A673 (cell line): ENCODE measurements around the gene SEMA5B. TPM values are rescaled to one million over a fixed set of nuclear protein-coding genes. Genes with fewer than 3 reads are reported as not detected.

Experiments used
- BruUV-seq: library from RNA; stranded (reverse); fragments of 400-500 nt; replicated peaks from 2 replicates; lab custom pipeline; 2021; lab: Mats Ljungman, UMichigan
- CTCF ChIA-PET: fragments of 300-600 bp; sonication (Branson Sonifier 250); formaldehyde crosslinking; loops from one replicate; lab custom pipeline; 2022; ENCODE audit warnings: antibody characterized with exemption; lab: Charles Lee
- POLR2A ChIA-PET: fragments of 300-600 bp; sonication (Branson Sonifier 250); formaldehyde crosslinking; loops from one replicate; lab custom pipeline; 2022; ENCODE audit warnings: antibody characterized with exemption; ENCODE audit not compliant: low non-redundant PET; lab: Charles Lee
- DNase-seq: peaks from one replicate; pipeline ENCODE4 v3.0.0-alpha.2; 2015; ENCODE audit warnings: low spot score
- H3K27ac ChIP-seq: fragments of 200-600 bp; sonication (generic); 2 replicates; pipeline ENCODE4 v1.5.1; 2016; ENCODE audit warnings: mixed run types, low read depth, mild to moderate bottlenecking, mixed read lengths, antibody characterized with exemption, low read length; ENCODE audit not compliant: poor library complexity, severe bottlenecking
- H3K27me3 ChIP-seq: fragments of 200-600 bp; sonication (generic); replicated peaks from 2 replicates; pipeline ENCODE4 v1.6.1; 2017; ENCODE audit warnings: mixed run types, low read depth, mild to moderate bottlenecking, mixed read lengths, antibody characterized with exemption, low read length; ENCODE audit not compliant: insufficient read depth, poor library complexity
- H3K36me3 ChIP-seq: fragments of 200-600 bp; sonication (generic); 2 replicates; pipeline ENCODE4 v1.6.1; 2016; ENCODE audit warnings: mixed run types, mild to moderate bottlenecking, mixed read lengths, antibody characterized with exemption, low read length; ENCODE audit not compliant: insufficient read depth, poor library complexity, severe bottlenecking
- H3K4me1 ChIP-seq: fragments of 200-600 bp; sonication (generic); 2 replicates; pipeline ENCODE4 v1.6.1; 2017; ENCODE audit warnings: mixed run types, mild to moderate bottlenecking, mixed read lengths, antibody characterized with exemption, low read length; ENCODE audit not compliant: insufficient read depth, poor library complexity, severe bottlenecking
- H3K4me3 ChIP-seq: fragments of 200-600 bp; sonication (generic); 2 replicates; pipeline ENCODE4 v1.5.1; 2016; ENCODE audit warnings: low read depth, mixed run types, mild to moderate bottlenecking, mixed read lengths, low read length; ENCODE audit not compliant: poor library complexity, severe bottlenecking
- H3K9me3 ChIP-seq: fragments of 200-600 bp; sonication (generic); 2 replicates; pipeline ENCODE4 v1.6.1; 2016; ENCODE audit warnings: mixed run types, low read depth, mild to moderate bottlenecking, mixed read lengths, antibody characterized with exemption, low read length; ENCODE audit not compliant: poor library complexity, severe bottlenecking
- CTCF ChIP-seq: fragments of 300-800, 200-600 bp; sonication (generic); conservative IDR thresholded peaks from 2 replicates; pipeline ENCODE4 v1.5.1; 2017; ENCODE audit warnings: low read depth, mild to moderate bottlenecking, antibody characterized with exemption, low read length, moderate library complexity, mixed read lengths
- EZH2 ChIP-seq: fragments of 200-600 bp; sonication (generic); IDR thresholded peaks from 2 replicates; pipeline ENCODE4 v1.6.1; 2017; ENCODE audit warnings: borderline replicate concordance, low read depth, mild to moderate bottlenecking, mixed read lengths, antibody characterized with exemption, low read length; ENCODE audit not compliant: poor library complexity, severe bottlenecking
- intact Hi-C: fragments of 100-400 bp; cut with micrococcal nuclease; formaldehyde crosslinking; loops from one replicate; pipeline ENCODE4 v1.10.0; 2022; ENCODE audit not compliant: unreplicated experiment
- total RNA-seq: library from RNA; stranded (reverse); gene quantifications from 2 replicates; pipeline ENCODE4 v1.2.3, GENCODE V29; 2021

Gene SEMA5B
- total RNA-seq, 1 experiment from 2014 or later: 7.6 TPM

GRCh38 chr3:122996038-122996580 lies 31.5 kb downstream of the SEMA5B start:
- BruUV-seq: no TSS peak
- no peak overlapping the region for H3K4me3 ChIP-seq
- ChIA-PET CTCF (no interaction called here), POLR2A (no interaction called here)
- no peak overlapping the region for H3K27ac ChIP-seq
- peaks cover 78% of the 10 kb centered on the region for H3K27me3 ChIP-seq
- H3K9me3 ChIP-seq: no peaks in the 10 kb centered on the region
- DNase-seq: no peak
- TF ChIP-seq EZH2: no peak
- no peak for TF ChIP-seq CTCF
- H3K4me1 ChIP-seq: no peaks in the 10 kb centered on the region
- no peaks in the 10 kb centered on the region for H3K36me3 ChIP-seq
- intact Hi-C loops: no loop called here

DNA sequence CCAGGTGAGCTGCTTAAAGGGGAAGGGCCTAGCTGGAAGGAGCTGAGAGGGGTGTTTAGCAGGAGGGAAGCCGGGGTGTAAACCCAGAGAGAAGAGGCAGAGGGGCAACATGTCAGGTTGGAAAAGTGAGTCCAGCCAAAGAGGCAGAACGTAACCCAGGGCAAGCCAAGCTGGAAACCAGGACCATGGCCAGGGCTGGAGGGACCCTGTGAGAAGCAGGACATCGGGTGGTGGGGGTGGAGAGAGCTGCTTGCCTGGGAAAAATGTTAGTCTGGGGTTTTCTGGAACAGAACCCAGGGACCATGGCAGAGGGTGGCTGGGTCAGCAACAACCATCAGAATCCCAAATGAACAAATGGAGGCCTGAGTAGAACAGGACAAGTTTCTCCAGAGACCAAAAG lies 32.6 kb downstream of the SEMA5B start:
- BruUV-seq: no TSS peak
- Histone ChIP-seq H3K4me1 (no peaks in the 10 kb centered on the region), H3K36me3 (no peaks in the 10 kb centered on the region), H3K4me3 (no peak overlapping the region), H3K27me3 (peaks cover 85% of the 10 kb centered on the region), H3K27ac (no peak overlapping the region), H3K9me3 (no peaks in the 10 kb centered on the region)
- CTCF ChIA-PET: no interaction called here
- POLR2A ChIA-PET: no interaction called here
- intact Hi-C loops: no loop called here
- no peak for DNase-seq
- no peak for TF ChIP-seq EZH2
- TF ChIP-seq CTCF: no peak

DNA sequence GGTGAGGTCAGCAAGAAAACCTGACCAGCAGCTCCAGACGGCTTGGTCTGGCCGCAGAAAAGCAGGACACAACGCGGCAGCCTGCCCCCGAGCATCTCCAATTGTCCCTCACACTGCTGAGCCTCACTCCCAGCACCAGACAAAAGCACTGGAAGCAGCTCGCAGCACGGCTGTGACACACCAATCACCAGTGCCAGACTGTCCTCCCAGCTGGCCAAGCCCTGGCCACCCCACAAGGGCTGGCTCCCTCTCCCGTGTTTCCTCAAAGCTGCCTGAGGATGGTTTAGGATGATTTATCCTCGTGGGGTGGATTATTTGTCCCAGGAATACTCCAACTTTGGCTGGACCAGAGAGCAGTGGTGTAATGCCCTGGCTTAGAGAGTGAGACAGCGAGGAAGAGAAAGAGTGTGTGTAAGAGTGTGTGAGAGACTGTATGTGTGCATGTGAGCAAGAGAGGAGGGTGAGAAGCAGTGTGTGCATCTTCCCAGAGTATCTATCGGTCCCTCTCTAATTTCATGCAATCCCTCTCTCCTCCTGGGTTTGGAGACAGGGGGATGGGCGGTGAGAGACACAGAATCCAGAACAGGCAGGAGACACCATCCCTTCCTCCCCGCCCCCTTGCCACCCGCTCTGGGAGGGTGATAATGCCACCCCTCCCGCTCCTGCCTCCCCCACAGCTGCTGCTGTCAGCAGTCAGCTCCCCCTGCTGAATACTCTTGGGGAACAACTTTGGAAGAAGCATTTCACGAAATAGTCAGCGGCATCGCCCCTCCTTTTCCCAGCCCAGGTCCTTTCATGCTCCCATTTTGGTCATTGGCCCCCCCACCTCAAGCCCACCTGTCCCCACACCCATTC lies 34.2 kb downstream of the SEMA5B start:
- Histone ChIP-seq H3K36me3 (no peaks in the 10 kb centered on the region), H3K27me3 (peaks cover 98% of the 10 kb centered on the region), H3K27ac (no peak overlapping the region), H3K4me3 (no peak overlapping the region), H3K4me1 (no peaks in the 10 kb centered on the region), H3K9me3 (no peaks in the 10 kb centered on the region)
- DNase-seq: no peak
- ChIA-PET POLR2A (no interaction called here), CTCF (no interaction called here)
- intact Hi-C loops: no loop called here
- BruUV-seq: no TSS peak
- no peak for TF ChIP-seq EZH2
- no peak for TF ChIP-seq CTCF
